Measurements from ENCODE around the gene WDFY3. TPM values are rescaled to one million over a fixed set of nuclear protein-coding genes. Genes with fewer than 3 reads are reported as not detected.
A peak's percentile ranks its signal among the peaks of the same experiment; 100 is the strongest.

WDFY3 gene
- total and polyA plus RNA-seq, 2 of the 13 experiments (the other 11 are each of a cell fraction or from before 2014, with no cell fraction given), result 16.7 to 24.5 TPM

- TF ChIP-seq ZNF407 (CRISPR knock-in tag; IDR thresholded peaks at IDR 0.05; ENCODE audit: not compliant biosample characterization) (no peak), ZFY (CRISPR knock-in tag; IDR thresholded peaks at IDR 0.05) (no peak), NCOR1 (IDR thresholded peaks at IDR 0.05; ENCODE audit: borderline replicate concordance, low read length) (peak; percentile 70; the same call in 1 of the 2 replicates), ZNF616 (CRISPR knock-in tag; IDR thresholded peaks at IDR 0.05; ENCODE audit: low read depth) (no peak), HNF4A (CRISPR knock-in tag; IDR thresholded peaks at IDR 0.05) (peak; percentile 37; the same call in 1 of the 2 replicates), ZBTB39 (CRISPR knock-in tag; IDR thresholded peaks at IDR 0.05) (no peak), ZNF614 (CRISPR knock-in tag; IDR thresholded peaks at IDR 0.05; ENCODE audit: borderline replicate concordance) (no peak), RARA (CRISPR knock-in tag; IDR thresholded peaks at IDR 0.05) (0 out of 2 replicates have a peak, but pooled peaks have one; percentile 34), FLYWCH1 (CRISPR knock-in tag; IDR thresholded peaks at IDR 0.05) (no peak), ZFAT (CRISPR knock-in tag; conservative IDR thresholded peaks at IDR 0.05) (no peak), HOXD1 (CRISPR knock-in tag; IDR thresholded peaks at IDR 0.05) (no peak), ZNF768 (CRISPR knock-in tag; IDR thresholded peaks at IDR 0.05) (no peak), HOXA5 (CRISPR knock-in tag; IDR thresholded peaks at IDR 0.05) (no peak), CCAR2 (optimal IDR thresholded peaks at IDR 0.05; ENCODE audit: low read depth, low read length) (no peak), SOX5 (CRISPR knock-in tag; IDR thresholded peaks at IDR 0.05; ENCODE audit: borderline replicate concordance) (peak; percentile 51; the same call in 1 of the 2 replicates), SCMH1 (CRISPR knock-in tag; IDR thresholded peaks at IDR 0.05; ENCODE audit: borderline replicate concordance) (no peak), ZNF34 (CRISPR knock-in tag; IDR thresholded peaks at IDR 0.05; ENCODE audit: borderline replicate concordance) (no peak), SOX13 (IDR thresholded peaks at IDR 0.05) (no peak), SOX13 (CRISPR knock-in tag; conservative IDR thresholded peaks at IDR 0.05 in 1 of 2, IDR thresholded peaks at IDR 0.05 in 1 of 2) (peak in 1 of 2 experiments; percentile 66; a peak in 1 of 4 replicates)
Observed at GRCh38 chr4:84706286-84706685, 260.2 kb downstream of the WDFY3 start (continued).
